Suprapubic skin (tissue), 3 donors: Measurements from ENCODE around the gene GLUL.

Experiments used
- CTCF ChIP-seq, 2 donors: fragments of 200-600 bp in 1 of 2; fragments of 450-650 bp in 1 of 2; sonication (generic) in 1 of 2; IDR thresholded peaks; one replicate each; pipeline ENCODE4 v1.5.1; 2016 to 2019; ENCODE audit warnings: antibody characterized with exemption in 2 of 2, mild to moderate bottlenecking in 1 of 2, moderate library complexity in 1 of 2
- POLR2A ChIP-seq, 2 donors: fragments of 450-650 bp; IDR thresholded peaks; one replicate each; pipeline ENCODE4 v1.6.1; 2017; ENCODE audit warnings: antibody characterized with exemption in 2 of 2, mild to moderate bottlenecking in 2 of 2, moderate library complexity in 2 of 2

GRCh38 chr1:182431278-182431677, 39.7 kb upstream of the GLUL start:
- TF ChIP-seq CTCF (IDR thresholded peaks at IDR 0.05) (no peak), POLR2A (IDR thresholded peaks at IDR 0.05) (no peak)
